ENCODE data around the gene ANGPTL4.

- TF ChIP-seq, protein P1, sequence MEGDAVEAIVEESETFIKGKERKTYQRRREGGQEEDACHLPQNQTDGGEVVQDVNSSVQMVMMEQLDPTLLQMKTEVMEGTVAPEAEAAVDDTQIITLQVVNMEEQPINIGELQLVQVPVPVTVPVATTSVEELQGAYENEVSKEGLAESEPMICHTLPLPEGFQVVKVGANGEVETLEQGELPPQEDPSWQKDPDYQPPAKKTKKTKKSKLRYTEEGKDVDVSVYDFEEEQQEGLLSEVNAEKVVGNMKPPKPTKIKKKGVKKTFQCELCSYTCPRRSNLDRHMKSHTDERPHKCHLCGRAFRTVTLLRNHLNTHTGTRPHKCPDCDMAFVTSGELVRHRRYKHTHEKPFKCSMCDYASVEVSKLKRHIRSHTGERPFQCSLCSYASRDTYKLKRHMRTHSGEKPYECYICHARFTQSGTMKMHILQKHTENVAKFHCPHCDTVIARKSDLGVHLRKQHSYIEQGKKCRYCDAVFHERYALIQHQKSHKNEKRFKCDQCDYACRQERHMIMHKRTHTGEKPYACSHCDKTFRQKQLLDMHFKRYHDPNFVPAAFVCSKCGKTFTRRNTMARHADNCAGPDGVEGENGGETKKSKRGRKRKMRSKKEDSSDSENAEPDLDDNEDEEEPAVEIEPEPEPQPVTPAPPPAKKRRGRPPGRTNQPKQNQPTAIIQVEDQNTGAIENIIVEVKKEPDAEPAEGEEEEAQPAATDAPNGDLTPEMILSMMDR (IDR thresholded peaks at IDR 0.05) = no peak
- no peak for TF ChIP-seq POLR2A (IDR thresholded peaks at IDR 0.05)
Observed at GRCh38 chr19:8324186-8325050, 39.5 kb upstream of the ANGPTL4 start.

Data from lower leg skin (tissue), 3 donors.